ENCODE data around the gene PAMR1. TPM values are rescaled to one million over a fixed set of nuclear protein-coding genes. Genes with fewer than 3 reads are reported as not detected.

The PAMR1 gene
- total RNA-seq, 4 donors from 2014 or later: 4.2 to 17.3 (median 5.6) TPM

GRCh38 chr11:35424157-35424940, 101.1 kb downstream of the PAMR1 start:
- no peaks in the 10 kb centered on the region for H3K36me3 ChIP-seq
- no peak for ATAC-seq
- peaks cover 0 to 36% (median 8%) of the 10 kb centered on the region in 3 donors for H3K4me1 ChIP-seq
- TF ChIP-seq EP300 (IDR thresholded peaks at IDR 0.05): no peak
- no peak for TF ChIP-seq CTCF (IDR thresholded peaks at IDR 0.05)
- no peak for TF ChIP-seq POLR2AphosphoS5 (IDR thresholded peaks at IDR 0.05)
- no peak for TF ChIP-seq POLR2A (IDR thresholded peaks at IDR 0.05)
- 53 to 65% methylated on average over 3 to 4 of the region's 4 CpGs for WGBS, 2 donors (ENCODE audit: low coverage in 1 of 2)
- H3K4me3 ChIP-seq: no peak overlapping the region
- peaks cover 32% of the 10 kb centered on the region for H3K27me3 ChIP-seq
- H3K9me3 ChIP-seq: no peaks in the 10 kb centered on the region
- no peak overlapping the region for H3K27ac ChIP-seq

- Histone ChIP-seq H3K27me3 (peaks cover 67% of the 10 kb centered on the region), H3K27ac (no peak overlapping the region), H3K36me3 (no peaks in the 10 kb centered on the region), H3K9me3 (no peaks in the 10 kb centered on the region), H3K4me3 (peak overlapping the region in 1 of 2 donors; percentile 54), H3K4me1 (peaks cover 0 to 26% (median 16%) of the 10 kb centered on the region in 3 donors)
- TF ChIP-seq POLR2A (IDR thresholded peaks at IDR 0.05): no peak
- no peak for TF ChIP-seq EP300 (IDR thresholded peaks at IDR 0.05)
- TF ChIP-seq CTCF (IDR thresholded peaks at IDR 0.05): no peak
- TF ChIP-seq POLR2AphosphoS5 (IDR thresholded peaks at IDR 0.05): no peak
- ATAC-seq: no peak
- WGBS, 2 donors (ENCODE audit: low coverage in 1 of 2): 38 to 40% methylated on average over 1 to 4 of the region's 17 CpGs
Observed at GRCh38 chr11:35420371-35420770, 105.0 kb downstream of the PAMR1 start.

GRCh38 chr11:35419830-35420333, 105.5 kb downstream of the PAMR1 start:
- no peak overlapping the region for H3K27ac ChIP-seq
- H3K27me3 ChIP-seq: peaks cover 69% of the 10 kb centered on the region
- H3K36me3 ChIP-seq: no peaks in the 10 kb centered on the region
- H3K9me3 ChIP-seq: no peaks in the 10 kb centered on the region
- H3K4me3 ChIP-seq: peak overlapping the region; percentile 13 to 54
- 0 to 2% methylated on average over 5 to 11 of the region's 41 CpGs for WGBS, 2 donors (ENCODE audit: low coverage in 1 of 2)
- peaks cover 0 to 26% (median 16%) of the 10 kb centered on the region in 3 donors for H3K4me1 ChIP-seq
- no peak for TF ChIP-seq EP300 (IDR thresholded peaks at IDR 0.05)
- no peak for TF ChIP-seq POLR2AphosphoS5 (IDR thresholded peaks at IDR 0.05)
- TF ChIP-seq POLR2A (IDR thresholded peaks at IDR 0.05): no peak
- no peak for TF ChIP-seq CTCF (IDR thresholded peaks at IDR 0.05)
- ATAC-seq: no peak

- peaks cover 0 to 26% (median 16%) of the 10 kb centered on the region in 3 donors for H3K4me1 ChIP-seq
- no peaks in the 10 kb centered on the region for H3K9me3 ChIP-seq
- ATAC-seq: peak; percentile 34
- peak within 1 kb of the TSS; percentile 13 to 54 for H3K4me3 ChIP-seq
- TF ChIP-seq POLR2AphosphoS5 (IDR thresholded peaks at IDR 0.05) (no peak), POLR2A (IDR thresholded peaks at IDR 0.05) (no peak), EP300 (IDR thresholded peaks at IDR 0.05) (no peak), CTCF (IDR thresholded peaks at IDR 0.05) (no peak)
- WGBS, 2 donors (ENCODE audit: low coverage in 1 of 2): no CpG with 5 or more reads among the region's 71 CpGs
- H3K36me3 ChIP-seq: no peaks in the 10 kb centered on the region
- peaks cover 75% of the 10 kb centered on the region for H3K27me3 ChIP-seq
- H3K27ac ChIP-seq: no peak within 1 kb of the TSS
Observed at GRCh38 chr11:35419184-35419829, 106.1 kb downstream of the PAMR1 start, which contains the start of gene SLC1A2. SLC1A2 (minus strand) TSS chr11:35419558; CDS start chr11:35418966, 592 bp downstream.

All from gastroesophageal sphincter (tissue), 4 donors.